ENCODE data around the gene GOLT1A.
"Not testable (repeated sequence)": the region's sequence is repeated elsewhere in the genome, so short reads cannot be mapped to it uniquely, and the experiment has no call there.

Gene GOLT1A

GRCh38 chr1:204246876-204247275 lies 33.1 kb upstream of the GOLT1A start:
- DNase-seq, result no peak

GRCh38 chr1:204242920-204243319 lies 29.1 kb upstream of the GOLT1A start:
- DNase-seq, result no peak

- no peak for DNase-seq
Observed at GRCh38 chr1:204241914-204242313, 28.1 kb upstream of the GOLT1A start.

GRCh38 chr1:204241050-204241449 lies 27.3 kb upstream of the GOLT1A start:
- no peak for DNase-seq

GRCh38 chr1:204240233-204240632 lies 26.4 kb upstream of the GOLT1A start:
- DNase-seq, result no peak

GRCh38 chr1:204239401-204239800 lies 25.6 kb upstream of the GOLT1A start:
- DNase-seq, result not testable (repeated sequence)

- DNase-seq, result not testable (repeated sequence)
Observed at GRCh38 chr1:204238520-204238919, 24.7 kb upstream of the GOLT1A start.

- DNase-seq, result not testable (repeated sequence)
Observed at GRCh38 chr1:204237515-204237914, 23.7 kb upstream of the GOLT1A start.

- DNase-seq, result no peak
Observed at GRCh38 chr1:204232526-204232925, 18.7 kb upstream of the GOLT1A start.

- no peak for DNase-seq
Observed at GRCh38 chr1:204230211-204230610, 16.4 kb upstream of the GOLT1A start.

- no peak for DNase-seq
Observed at GRCh38 chr1:204228896-204229295, 15.1 kb upstream of the GOLT1A start.

- DNase-seq, result no peak
Observed at GRCh38 chr1:204227996-204228785, 14.4 kb upstream of the GOLT1A start.

GRCh38 chr1:204227351-204227750 lies 13.6 kb upstream of the GOLT1A start:
- DNase-seq, result no peak

GRCh38 chr1:204225841-204226735 lies 12.3 kb upstream of the GOLT1A start:
- DNase-seq, result no peak

- no peak for DNase-seq
Observed at GRCh38 chr1:204224655-204225054, 10.9 kb upstream of the GOLT1A start.

GRCh38 chr1:204223129-204223860 lies 9.5 kb upstream of the GOLT1A start:
- DNase-seq, result no peak

- no peak for DNase-seq
Observed at GRCh38 chr1:204222764-204223055, 8.9 kb upstream of the GOLT1A start.

GRCh38 chr1:204222006-204222763 lies 8.4 kb upstream of the GOLT1A start:
- no peak for DNase-seq

GRCh38 chr1:204221271-204221670 lies 7.5 kb upstream of the GOLT1A start:
- DNase-seq, result no peak

GRCh38 chr1:204219971-204220616 lies 6.3 kb upstream of the GOLT1A start:
- no peak for DNase-seq

GRCh38 chr1:204218552-204218951 lies 4.8 kb upstream of the GOLT1A start:
- no peak for DNase-seq

GRCh38 chr1:204217648-204218000 lies 3.8 kb upstream of the GOLT1A start:
- DNase-seq, result no peak

All from NCI-H1417 treated with DMSO at 0.1 percent for 48 hours (cell line).